Vagina (tissue), 2 donors: Measurements from ENCODE around the gene S1PR4.

ENCODE experiments used
- POLR2A ChIP-seq, 2 donors: fragments of 450-650 bp; IDR thresholded peaks; one replicate each; pipeline ENCODE4 v1.6.1; 2017; ENCODE audit warnings: antibody characterized with exemption in 2 of 2, mild to moderate bottlenecking in 2 of 2, moderate library complexity in 2 of 2
- POLR2AphosphoS5 ChIP-seq, 2 donors: sonication (generic); formaldehyde crosslinking; IDR thresholded peaks; one replicate each; pipeline ENCODE4 v1.9.0; 2017; ENCODE audit warnings: antibody characterized with exemption in 2 of 2, mild to moderate bottlenecking in 2 of 2, low read depth in 1 of 2; ENCODE audit not compliant: insufficient read depth in 1 of 2

- TF ChIP-seq POLR2AphosphoS5 (IDR thresholded peaks at IDR 0.05; ENCODE audit: insufficient read depth in 1 of 2, low read depth in 1 of 2) = no peak
- TF ChIP-seq POLR2A (IDR thresholded peaks at IDR 0.05) = no peak
Measured at GRCh38 chr19:3192684-3193083, 14.1 kb downstream of the S1PR4 start.
